Neutrophil (primary cell): ENCODE measurements around the gene PSD.

Source experiments
- H3K27ac ChIP-seq: fragments of 200-600 bp; sonication (generic); 2 replicates; pipeline ENCODE4 v1.5.1; 2016; ENCODE audit warnings: mild to moderate bottlenecking, moderate library complexity
- H3K27me3 ChIP-seq: fragments of 200-600 bp; sonication (generic); 2 replicates; pipeline ENCODE4 v1.6.0; 2016; ENCODE audit warnings: mild to moderate bottlenecking
- H3K36me3 ChIP-seq: fragments of 200-600 bp; sonication (generic); 2 replicates; pipeline ENCODE4 v1.5.1; 2017
- H3K4me1 ChIP-seq, 2 experiments: fragments of 200-600 bp in 1 of 2; sonication (generic) in 1 of 2; 1 replicate in 1 of 2; 2 replicates in 1 of 2; pipeline versions ENCODE4 v1.5.1 to v1.6.1; 2013 to 2016; ENCODE audit warnings: low read depth in 1 of 2, low read length in 1 of 2, mild to moderate bottlenecking in 1 of 2, moderate library complexity in 1 of 2; ENCODE audit not compliant: control insufficient read depth in 1 of 2, insufficient read depth in 1 of 2
- H3K4me3 ChIP-seq, 2 experiments: fragments of 200-600 bp in 1 of 2; sonication (generic) in 1 of 2; 1 replicate in 1 of 2; 2 replicates in 1 of 2; pipeline ENCODE4 v1.5.1; 2013 to 2016; ENCODE audit warnings: low read depth in 1 of 2, low read length in 1 of 2, mild to moderate bottlenecking in 1 of 2, moderate library complexity in 1 of 2
- H3K9me3 ChIP-seq: fragments of 200-600 bp; sonication (generic); 2 replicates; pipeline ENCODE4 v1.5.1; 2016
- TF ChIP-seq, protein P1 (sequence below): fragments of 200-600 bp; sonication (generic); IDR thresholded peaks from 2 replicates; pipeline ENCODE4 v1.5.1; 2016; ENCODE audit warnings: antibody characterized with exemption

The PSD gene

DNA sequence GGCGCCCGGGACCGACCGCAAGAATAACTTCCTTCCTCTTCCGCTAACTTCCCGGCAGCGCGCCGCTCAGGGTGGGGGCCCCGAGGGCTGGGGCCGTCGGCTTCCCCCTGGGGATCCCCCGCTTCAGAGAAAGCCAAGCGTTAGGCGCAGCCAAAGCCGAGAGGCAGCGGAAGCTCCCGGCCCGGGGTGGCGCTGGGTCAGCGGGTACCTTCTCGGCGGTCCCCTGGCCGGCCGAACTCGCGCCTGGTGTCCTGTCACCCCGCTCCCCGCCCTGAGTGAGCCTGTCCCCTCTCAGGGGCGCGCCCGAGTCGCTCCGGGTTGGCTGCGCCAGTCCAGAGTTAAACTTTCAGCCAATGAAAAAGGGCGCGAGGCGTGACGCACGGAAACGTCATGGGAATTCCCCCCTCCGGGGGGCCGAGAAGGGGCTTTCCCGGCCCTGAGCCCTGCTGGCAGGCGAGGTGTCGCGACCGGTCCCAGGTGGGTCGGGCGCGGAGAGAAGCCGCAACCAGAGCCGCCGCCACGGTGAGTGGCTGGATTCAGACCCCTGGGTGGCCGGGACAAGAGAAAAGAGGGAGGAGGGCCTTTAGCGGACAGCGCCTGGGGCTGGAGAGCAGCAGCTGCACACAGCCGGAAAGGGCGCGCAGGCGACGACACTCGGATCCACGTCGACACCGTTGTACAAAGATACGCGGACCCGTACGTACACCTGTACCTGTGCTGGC, 24.3 kb downstream of the PSD start:
- Histone ChIP-seq H3K36me3 (peaks cover 29% of the 10 kb centered on the region), H3K4me3 (peak overlapping the region; percentile 85 to 99), H3K9me3 (no peaks in the 10 kb centered on the region), H3K27me3 (peaks cover 33% of the 10 kb centered on the region), H3K4me1 (peaks cover 30 to 37% of the 10 kb centered on the region in 2 experiments), H3K27ac (peak overlapping the region; percentile 97)
- TF ChIP-seq, protein P1, sequence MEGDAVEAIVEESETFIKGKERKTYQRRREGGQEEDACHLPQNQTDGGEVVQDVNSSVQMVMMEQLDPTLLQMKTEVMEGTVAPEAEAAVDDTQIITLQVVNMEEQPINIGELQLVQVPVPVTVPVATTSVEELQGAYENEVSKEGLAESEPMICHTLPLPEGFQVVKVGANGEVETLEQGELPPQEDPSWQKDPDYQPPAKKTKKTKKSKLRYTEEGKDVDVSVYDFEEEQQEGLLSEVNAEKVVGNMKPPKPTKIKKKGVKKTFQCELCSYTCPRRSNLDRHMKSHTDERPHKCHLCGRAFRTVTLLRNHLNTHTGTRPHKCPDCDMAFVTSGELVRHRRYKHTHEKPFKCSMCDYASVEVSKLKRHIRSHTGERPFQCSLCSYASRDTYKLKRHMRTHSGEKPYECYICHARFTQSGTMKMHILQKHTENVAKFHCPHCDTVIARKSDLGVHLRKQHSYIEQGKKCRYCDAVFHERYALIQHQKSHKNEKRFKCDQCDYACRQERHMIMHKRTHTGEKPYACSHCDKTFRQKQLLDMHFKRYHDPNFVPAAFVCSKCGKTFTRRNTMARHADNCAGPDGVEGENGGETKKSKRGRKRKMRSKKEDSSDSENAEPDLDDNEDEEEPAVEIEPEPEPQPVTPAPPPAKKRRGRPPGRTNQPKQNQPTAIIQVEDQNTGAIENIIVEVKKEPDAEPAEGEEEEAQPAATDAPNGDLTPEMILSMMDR: no peak

DNA sequence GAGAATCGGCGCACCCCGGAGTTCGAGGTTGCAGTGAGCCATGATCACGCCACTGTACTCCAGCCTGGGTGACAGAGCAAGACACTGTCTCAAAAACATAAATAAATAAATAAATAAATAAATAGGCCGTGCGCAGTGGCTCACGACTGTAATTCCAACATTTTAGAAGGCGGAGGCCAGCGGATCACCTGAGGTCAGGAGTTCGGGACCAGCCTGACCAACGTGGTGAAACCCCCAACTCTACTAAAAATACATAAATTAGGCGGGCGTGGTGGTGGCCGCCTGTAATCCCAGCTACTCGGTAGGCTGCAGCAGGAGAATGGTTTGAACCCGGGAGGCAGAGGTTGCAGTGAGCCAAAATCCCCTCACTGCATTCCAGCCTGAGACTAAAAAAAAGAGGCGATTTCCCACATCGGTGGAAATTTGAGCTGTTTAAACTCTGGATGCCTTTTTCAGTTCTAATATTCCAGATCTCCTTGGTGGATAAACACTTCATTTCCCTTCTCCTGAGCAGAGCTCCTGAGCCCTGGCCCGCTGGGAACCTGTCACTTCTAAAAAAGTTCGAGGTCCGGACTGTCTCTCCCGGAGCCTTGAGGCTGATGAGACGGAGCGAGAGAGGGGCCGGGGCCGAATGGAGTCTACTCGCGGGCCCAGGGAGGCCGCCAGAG, 25.0 kb downstream of the PSD start:
- H3K4me3 ChIP-seq: peak overlapping the region; percentile 85 to 99
- peaks cover 24% of the 10 kb centered on the region for H3K36me3 ChIP-seq
- peak overlapping the region; percentile 97 for H3K27ac ChIP-seq
- H3K27me3 ChIP-seq: peaks cover 37% of the 10 kb centered on the region
- H3K4me1 ChIP-seq: peaks cover 23 to 30% of the 10 kb centered on the region in 2 experiments
- TF ChIP-seq, protein P1: peak; percentile 95
- no peaks in the 10 kb centered on the region for H3K9me3 ChIP-seq

DNA sequence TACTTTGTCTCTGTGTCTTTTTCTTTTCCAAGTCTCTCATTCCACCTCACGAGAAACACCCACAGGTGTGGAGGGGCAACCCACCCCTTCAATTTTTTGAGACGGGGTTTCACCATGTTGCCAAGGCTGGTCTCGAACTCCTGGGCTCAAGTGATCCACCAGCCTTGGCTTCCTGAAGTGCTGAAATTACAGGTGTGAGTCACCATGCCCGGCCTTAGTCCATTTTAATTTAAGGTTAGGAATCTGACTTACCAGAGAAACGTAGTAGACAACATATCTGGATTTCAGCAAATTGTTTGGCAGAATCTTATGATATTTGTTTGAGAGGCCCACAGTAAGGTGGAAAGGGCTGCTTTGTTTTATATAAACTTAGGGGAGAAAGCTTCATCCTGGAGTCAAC, 26.3 kb downstream of the PSD start:
- H3K27me3 ChIP-seq: peaks cover 37% of the 10 kb centered on the region
- H3K36me3 ChIP-seq: peaks cover 12% of the 10 kb centered on the region

DNA sequence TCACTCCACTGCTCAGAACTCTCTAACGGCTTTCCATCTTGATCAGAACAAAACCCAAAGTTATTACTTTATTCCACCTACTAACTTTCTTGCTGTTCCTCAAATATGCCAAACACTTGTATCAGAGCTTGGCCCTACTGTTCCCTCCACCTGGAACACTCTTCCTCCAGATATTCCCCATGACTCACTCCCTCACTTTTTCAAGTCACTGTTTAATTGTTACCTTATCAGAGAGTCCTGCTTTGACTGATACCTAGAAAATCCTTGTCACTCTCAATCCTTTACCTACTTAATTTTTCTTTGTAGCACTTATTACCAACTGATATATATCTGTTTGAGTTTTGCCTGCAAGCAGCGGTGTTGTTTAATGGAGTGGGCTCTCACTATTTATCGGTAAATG, 28.7 kb downstream of the PSD start:
- Histone ChIP-seq H3K4me1 (peaks cover 7 to 12% of the 10 kb centered on the region in 2 experiments), H3K9me3 (no peaks in the 10 kb centered on the region), H3K36me3 (no peaks in the 10 kb centered on the region), H3K27ac (no peak overlapping the region), H3K27me3 (peaks cover 37% of the 10 kb centered on the region), H3K4me3 (no peak overlapping the region)
- TF ChIP-seq, protein P1: no peak

More for the DNA sequence above, 26.3 kb downstream of the PSD start:
- Histone ChIP-seq H3K4me3 (no peak overlapping the region), H3K27ac (no peak overlapping the region), H3K4me1 (peaks cover 19 to 25% of the 10 kb centered on the region in 2 experiments), H3K9me3 (no peaks in the 10 kb centered on the region)
- TF ChIP-seq, protein P1: no peak

DNA sequence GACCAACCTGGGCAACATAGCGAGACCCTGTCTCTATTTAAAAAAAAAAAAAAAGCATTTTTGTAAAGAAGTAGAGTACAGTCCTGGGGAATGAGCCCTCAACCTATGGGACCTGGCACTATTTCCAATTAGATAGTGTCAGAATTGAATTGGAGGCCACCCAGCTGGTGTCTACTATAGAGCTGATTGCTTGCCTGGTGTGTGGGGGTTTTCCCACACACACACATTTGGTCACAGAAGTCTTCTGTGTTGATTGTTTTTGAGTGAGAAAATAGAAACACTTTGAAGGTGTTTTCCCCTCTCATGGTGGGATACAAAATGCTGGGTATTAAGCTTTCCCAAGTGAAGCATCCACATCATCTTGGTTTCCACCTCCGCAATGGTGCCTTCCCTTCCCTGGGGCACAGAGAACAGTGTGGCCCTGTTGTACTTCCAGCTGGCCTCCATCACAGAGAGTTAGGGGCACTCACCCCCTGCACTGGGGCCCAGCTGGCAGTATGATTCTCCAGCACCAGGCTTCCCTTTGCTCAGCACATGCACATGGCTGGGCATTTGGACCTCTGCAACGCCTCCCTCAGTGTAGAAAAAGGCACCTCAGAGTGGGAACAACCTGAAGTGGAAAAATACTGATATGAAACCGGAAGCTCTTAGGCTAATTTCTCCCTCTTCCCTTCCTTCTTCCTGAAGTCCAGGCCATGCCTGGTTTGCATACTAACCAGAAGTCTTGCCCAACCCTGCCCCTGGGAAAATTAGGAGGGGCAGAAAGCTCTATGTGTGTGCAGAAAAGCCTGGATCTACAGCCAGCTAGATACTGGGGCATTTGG, 33.8 kb downstream of the PSD start:
- Histone ChIP-seq H3K9me3 (no peaks in the 10 kb centered on the region), H3K4me1 (no peaks in the 10 kb centered on the region), H3K27ac (no peak overlapping the region), H3K27me3 (peaks cover 9% of the 10 kb centered on the region), H3K36me3 (peaks cover 41% of the 10 kb centered on the region), H3K4me3 (no peak overlapping the region)
- TF ChIP-seq, protein P1: no peak
